ELR (cell line): ENCODE data around the gene SCN8A.

Experiments used
- DNase-seq: peaks from one replicate; pipeline ENCODE4 v3.0.0-alpha.2; 2015; ENCODE audit warnings: low read depth

The SCN8A gene

DNA sequence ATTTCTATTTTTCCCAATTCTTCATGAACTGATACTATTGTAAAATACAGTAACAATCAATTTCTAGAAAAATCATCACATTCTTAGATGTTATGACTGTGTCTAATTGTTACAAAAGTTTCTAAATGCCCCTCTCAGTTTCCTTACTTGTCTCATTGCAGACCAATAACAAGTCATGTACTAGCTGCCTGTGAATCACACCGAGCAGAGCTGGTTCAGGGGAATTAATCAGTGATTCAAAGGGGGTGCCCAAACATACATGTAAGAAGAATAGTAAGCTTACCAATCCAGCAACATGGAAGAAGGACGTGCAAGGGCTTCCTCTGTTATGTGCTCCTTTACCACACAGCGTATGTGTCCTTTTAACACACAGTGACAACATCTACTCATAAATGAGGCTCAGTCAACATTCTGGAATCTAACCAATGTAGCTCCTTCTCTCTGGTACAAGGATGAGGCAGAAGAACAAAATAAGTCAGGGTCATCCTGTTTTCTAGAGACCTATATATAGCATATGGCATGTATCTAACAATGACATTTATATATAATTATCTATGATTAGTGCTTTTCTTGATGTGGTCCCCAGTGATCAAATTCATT is 126.4 kb downstream of the SCN8A start:
- DNase-seq: peak; percentile 8

- no peak for DNase-seq
These were observed 130.4 kb downstream of the SCN8A start for GRCh38 chr12:51721282-51721940.

- DNase-seq: no peak
These were observed 131.4 kb downstream of the SCN8A start for GRCh38 chr12:51722431-51722830.

GRCh38 chr12:51726161-51726560 is 135.1 kb downstream of the SCN8A start:
- no peak for DNase-seq

GRCh38 chr12:51726931-51727330 is 135.9 kb downstream of the SCN8A start:
- no peak for DNase-seq

- DNase-seq: peak; percentile 29
These were observed 138.3 kb downstream of the SCN8A start for GRCh38 chr12:51729331-51729730.

GRCh38 chr12:51730745-51731144 is 139.7 kb downstream of the SCN8A start:
- no peak for DNase-seq

GRCh38 chr12:51740536-51740935 is 149.5 kb downstream of the SCN8A start:
- no peak for DNase-seq

DNA sequence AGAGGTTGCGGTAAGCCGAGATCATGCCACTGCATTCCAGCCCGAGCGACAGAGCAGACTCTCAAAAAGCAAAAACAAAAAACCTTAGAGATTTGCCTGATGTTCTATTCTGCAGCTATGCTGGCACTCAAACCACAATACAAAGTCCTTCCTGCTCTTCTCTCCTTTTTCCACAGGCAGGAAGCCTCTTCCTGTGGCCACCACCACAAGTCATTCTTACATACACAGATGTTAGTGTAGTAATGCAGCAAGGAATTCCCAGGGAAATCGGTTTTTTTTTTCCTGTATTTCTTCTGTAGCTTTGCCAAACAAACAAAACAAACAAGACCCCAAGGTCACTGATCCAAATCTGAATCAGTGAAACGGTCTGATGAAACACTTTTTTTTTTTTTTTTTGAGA is 153.2 kb downstream of the SCN8A start:
- DNase-seq: peak; percentile 29

DNA sequence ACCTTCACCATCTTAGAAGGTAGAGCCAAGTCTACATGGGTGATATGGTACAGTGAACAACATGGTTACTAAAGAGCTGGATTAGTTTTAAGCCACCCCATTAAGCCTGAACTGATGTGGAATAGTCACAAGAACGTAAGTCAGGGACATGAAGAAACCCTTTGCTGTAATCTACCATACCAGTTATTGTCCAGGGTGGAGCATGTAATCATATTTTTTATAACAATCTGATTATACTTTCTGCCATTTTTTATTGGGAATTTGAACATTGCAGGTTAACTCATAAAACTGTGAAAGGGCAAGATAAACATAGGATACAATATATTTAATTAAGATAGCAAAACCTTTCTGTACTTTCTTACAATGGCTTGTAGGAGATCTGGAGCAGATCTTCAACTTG is 153.9 kb downstream of the SCN8A start:
- no peak for DNase-seq

DNA sequence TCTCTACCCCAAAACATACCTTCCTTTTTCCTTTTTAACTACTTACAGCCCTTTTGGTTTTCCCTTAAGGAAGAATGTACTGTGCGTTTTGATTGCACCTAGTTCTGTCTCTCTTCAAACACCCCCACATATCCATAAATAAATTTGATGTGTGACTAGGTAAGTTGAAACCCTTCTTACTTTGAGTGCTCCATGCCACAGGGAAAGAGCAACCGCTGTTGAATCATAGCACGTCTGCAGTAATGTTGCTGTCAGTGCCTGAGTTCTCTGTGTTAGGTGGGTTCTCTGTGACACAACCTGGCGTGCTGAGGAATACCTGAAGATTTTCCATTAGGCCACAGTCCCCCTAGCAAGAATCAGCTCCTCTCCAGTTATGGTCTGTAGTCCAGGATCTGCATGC is 155.4 kb downstream of the SCN8A start:
- DNase-seq: no peak

DNA sequence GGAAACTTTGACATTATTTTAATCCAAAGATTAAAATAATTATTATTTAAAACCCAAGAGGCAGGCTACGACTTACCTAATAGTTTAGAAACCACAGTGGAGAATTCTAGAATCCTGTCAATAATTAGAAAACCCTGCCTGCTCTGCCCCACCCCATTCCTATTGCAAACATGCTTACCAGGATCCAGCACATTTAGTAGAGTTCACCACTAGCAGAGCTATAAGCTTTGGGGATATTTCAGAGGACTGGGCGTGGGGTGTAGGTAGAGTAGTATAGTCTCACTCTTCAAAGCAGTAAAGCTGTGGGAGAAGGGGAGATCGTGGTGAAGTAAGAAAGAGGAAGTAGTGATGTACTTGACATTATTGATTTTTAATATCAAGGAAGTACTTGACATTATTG is 157.2 kb downstream of the SCN8A start:
- DNase-seq: no peak

GRCh38 chr12:51749206-51749985 is 158.4 kb downstream of the SCN8A start:
- DNase-seq: no peak

- DNase-seq: no peak
These were observed 158.9 kb downstream of the SCN8A start for GRCh38 chr12:51749986-51750317.

DNA sequence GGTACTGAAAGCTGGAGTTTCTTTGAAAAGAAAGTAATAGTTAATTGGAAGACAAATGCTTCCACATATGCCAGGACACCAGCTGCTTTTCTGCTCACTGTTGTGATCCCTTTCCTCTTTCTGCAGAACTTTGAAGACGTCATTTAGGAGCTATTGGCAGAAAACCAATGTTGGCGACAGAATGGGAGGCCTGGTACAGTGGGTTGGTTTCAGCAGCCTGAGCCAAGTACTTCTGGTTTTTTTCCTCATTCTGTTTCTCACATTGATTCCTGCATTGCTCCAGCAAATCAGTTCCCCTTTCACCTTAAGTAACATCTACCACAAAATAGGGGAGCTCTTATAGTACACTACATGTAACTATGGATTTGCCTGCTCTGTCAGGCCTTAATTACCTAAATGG is 160.6 kb downstream of the SCN8A start:
- DNase-seq: no peak

GRCh38 chr12:51752234-51752889 is 161.3 kb downstream of the SCN8A start:
- DNase-seq: peak; percentile 71

GRCh38 chr12:51753980-51754675 is 163.1 kb downstream of the SCN8A start:
- DNase-seq: no peak

GRCh38 chr12:51755251-51755650 is 164.2 kb downstream of the SCN8A start:
- DNase-seq: no peak

GRCh38 chr12:51759175-51759574 is 168.1 kb downstream of the SCN8A start:
- DNase-seq: peak; percentile 61

DNA sequence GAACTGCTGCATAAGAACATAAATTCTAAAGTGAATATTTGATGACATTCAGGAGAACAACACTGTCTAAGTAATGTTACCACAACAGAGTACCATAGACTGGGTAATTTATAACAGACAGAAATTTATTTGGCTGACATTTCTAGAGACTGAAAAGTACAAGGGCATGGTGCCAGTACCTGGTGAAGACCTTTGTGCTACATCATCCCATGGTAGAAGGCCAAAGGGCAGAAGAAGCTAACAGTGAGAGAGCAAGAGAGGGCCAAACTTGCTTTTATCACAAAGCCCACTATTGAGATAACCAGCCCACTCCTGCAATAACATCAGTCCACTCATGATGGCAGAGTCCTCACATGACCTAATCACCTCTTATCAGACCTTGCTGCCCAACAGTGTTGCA is 168.7 kb downstream of the SCN8A start:
- DNase-seq: no peak

DNA sequence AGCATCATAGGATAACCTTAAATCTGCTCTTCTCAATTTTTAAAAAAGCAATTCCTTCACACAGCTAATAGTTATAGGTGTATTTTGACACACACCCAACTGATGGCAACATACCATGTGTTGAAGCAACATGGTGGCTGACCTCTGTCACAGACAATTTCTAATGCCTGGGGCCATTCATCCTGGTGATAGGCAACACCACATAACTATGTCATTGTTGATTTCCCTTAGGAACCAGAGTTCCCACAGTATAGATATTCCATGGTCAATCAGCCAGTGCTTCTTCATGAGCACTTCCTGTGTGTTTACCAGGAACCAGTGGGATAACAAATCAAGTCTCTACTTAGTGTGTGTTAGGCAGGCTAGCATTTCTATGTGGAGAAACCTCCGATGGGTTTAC is 169.2 kb downstream of the SCN8A start:
- peak; percentile 34 for DNase-seq

DNA sequence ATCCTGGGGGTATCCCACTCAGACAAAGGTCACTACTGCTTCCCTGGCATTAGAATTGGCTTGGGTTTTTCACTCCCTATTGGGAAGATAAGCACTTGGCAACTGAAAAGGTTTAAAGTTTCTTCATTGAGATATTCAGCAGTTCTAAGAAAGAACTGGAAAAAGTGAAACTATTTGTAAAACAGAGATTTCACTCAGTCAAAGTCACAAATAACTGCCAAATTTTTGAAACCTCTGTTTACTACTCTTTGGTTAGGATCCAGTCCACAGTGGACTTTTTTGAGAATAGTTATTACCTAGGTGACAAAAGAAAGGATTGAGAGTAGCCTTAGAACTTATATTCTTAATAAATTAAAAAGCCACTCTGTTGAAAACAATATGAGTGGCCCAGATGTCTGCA is 172.7 kb downstream of the SCN8A start:
- no peak for DNase-seq
